DMS79 (cell line): ENCODE data around the gene CFAP65.

Experiments used
- DNase-seq: peaks from one replicate; lab custom pipeline; 2025; lab: John Stamatoyannopoulos, UW

Gene CFAP65

DNA sequence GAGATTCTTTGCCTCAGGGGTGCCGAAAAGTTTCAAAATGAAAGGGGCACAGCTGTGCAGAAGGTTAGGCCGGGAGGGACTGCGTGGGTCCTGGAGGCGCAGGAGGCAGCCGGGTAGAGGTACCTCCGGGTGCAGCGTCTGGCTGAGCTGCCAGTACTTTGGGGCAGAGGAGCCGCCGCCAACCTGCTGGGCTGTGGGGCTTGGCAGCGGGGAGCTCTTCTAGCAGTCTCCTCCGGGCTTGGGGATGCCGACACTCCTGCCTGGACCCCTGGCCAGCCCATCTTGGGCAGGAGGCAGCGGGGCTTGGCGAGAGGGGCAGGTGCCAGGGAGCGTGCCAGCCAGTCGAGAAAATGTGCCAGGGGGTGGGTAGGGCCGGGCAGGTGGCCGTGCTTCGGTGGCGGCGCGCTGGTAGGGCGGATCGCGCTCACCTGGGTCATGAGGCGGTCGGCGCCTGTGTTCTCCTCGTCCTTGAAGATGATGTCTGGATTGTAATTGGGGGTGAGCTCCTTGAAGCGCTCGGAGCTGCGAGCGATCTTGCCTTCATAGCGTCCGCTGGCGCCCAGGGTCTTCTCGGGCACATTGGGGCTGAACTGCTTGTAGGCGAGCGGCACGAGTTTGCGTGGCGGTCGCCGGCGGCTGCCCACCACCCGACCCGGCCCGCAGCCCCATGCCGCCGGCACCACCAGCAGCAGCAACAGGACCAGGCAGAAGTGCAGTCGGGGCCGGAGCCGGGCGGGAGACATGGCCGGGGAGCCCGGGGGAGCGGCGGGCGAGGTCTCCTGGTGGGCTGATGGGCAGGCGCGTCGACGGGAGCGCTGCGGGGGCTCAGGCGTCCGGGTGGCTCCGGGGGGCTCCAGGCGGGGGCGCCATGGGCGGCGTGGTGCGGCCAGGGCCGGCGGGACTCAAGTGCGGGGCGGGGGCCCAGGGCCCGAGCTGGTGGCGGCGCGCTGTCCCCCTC lies 18.7 kb upstream of the CFAP65 start:
- DNase-seq, result peak; percentile 9

- DNase-seq, result no peak
These were observed 18.0 kb upstream of the CFAP65 start for GRCh38 chr2:219059375-219059724.

GRCh38 chr2:219058541-219059374 lies 17.4 kb upstream of the CFAP65 start:
- DNase-seq, result no peak

DNA sequence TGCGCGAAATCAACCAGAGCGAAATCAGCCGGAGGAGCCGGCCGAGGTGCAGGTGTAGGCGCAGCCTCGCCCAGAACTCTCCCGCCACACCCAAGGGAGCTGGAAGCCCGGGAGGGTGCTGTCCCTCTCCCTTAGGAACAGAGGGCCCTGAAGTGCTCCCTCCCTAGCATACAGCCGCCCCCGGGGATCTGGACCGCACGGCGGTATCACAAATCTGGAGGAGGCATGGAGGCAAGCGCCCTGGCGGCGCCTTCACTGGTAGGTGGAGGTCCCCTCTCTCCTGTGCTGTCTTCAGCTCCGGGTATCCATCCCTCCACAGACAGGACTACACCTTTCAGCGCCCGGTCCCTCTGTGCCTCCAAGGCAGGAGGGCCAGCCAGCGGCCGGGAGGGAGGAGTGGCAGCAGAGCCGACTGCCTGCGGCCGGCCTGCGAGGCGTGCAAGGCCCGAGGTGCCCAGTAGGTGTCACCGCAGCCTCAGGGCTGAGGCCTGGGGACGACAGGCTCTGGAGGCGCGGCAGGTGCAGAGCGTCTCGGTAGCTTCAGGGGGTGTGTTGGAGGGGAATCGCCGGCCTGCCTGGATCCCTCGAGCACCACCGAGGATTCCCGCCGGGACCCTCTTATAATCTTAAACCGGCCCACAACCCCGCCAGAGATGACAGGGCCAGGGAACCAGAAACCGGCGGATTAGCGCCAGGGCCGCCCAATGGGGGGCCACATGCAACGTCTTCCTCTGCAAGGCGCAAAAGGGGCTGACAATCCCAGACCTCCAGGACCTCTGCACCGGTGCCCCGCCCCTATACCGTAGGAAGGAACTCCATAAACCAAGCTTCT lies 16.6 kb upstream of the CFAP65 start:
- peak; percentile 40 for DNase-seq

DNA sequence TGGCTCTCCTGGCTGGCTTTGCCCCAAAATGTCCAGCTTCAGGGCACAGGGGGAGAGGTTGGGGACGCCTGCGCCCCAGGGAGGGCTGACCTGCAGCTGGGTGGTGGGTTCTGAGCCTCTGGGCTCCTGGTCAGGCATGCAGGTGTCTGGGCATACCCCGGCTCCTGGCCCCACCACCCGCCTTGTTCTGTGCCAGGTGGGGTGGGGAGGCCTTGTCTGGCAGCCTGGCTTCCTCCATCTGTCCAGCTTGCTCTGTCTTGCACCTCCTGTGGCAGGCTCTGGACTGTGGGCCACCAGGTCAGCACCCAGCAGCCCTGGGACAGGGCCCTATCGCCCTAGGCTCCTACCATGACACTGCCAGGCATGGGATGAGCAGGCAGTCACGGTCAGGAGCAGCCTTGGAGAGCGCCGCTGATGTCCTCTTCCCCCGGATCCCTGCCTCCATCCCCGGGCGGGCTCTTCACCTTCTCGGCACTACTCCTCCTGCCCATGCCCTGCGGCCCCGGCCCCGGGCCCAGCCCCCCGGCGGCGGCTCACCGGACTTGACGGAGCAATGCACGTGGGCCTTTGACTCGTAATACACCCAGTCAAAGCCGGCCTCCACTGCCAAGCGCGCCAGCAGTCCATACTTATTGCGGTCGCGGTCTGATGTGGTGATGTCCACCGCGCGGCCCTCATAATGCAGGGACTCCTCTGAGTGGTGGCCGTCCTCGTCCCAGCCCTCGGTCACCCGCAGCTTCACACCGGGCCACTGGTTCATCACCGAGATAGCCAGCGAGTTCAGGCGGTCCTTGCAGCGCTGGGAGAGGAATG lies 15.8 kb upstream of the CFAP65 start:
- DNase-seq, result no peak

DNA sequence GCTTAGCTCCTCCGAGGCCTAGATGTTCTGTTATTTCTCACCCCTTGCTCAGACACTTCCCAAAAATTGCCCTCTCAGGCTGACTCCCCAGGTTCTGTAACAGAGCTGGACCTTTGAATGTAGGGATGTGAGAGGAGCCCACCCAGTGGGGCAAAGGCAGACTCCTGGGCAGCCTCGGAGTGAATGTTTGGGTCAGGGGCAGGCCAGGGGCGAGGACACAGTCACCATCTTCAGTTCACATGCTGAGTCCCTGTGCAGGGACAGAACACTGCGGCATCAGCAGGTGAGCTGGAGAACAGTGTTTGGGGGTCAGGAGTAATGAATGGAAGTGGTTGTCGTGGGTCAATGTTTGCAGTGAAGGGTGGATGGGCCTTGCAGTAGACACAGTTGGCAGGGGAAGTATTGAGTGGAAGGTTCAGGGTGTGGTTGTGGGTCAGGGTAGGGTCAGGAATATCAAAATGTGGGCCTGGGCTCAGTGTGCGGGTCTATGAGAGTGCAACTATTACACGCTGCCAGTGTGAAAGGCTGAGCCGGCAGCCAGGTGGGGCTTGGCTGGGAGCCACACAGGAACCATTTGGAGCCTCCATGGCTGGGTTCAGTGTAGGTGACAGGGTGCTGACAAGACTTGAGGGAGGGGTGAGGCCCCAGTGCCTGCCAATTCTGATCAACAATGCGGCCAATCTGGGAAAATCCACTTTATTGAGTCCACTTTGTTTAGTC lies 15.0 kb upstream of the CFAP65 start:
- no peak for DNase-seq

DNA sequence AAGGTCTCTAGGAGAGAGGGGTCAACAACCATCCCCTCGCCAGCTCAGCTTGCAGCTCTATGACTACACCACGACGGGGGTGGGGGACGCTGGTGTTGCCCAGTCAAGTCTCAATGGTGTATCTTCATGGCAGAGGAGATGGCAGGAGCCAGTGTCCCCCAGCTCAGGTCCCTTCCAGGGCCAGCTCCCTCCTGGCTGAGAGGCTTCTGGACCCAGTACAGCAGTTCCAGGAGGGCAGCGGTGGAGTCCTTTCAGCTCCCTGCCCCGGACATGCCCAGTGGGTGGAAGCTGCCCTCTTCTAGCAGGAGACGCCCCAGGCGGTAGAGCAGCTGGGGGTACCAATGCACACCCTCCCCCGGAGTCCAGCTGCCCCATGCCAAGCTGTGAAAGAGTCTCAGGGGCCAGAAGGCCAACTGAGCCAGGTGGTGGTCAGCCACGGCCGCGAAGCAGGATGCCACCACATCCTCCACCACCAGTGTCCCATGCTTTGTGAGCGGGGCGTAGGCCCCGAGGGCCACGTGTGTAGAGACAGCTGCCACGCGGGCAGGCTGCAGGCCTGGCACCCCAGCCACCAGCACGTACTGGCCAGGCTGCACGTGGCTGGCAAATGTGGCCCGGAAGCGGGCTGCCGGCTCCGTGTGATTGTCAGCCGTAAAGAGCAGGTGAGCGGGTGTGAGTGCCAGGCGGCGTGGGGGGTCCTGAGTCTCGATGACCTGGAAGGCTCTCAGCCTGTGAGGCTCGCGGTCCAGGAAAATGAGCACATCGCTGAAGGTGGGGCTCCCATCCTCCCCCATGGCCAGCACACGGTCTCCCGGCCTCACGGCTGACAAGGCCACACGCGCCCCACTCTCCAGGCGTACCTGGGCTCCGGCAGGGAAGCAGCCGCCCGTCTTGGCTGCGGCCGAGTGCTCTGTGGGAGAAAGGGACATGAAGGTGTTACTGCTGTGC lies 13.9 kb upstream of the CFAP65 start:
- no peak for DNase-seq

GRCh38 chr2:219049282-219049681 lies 8.0 kb upstream of the CFAP65 start:
- DNase-seq, result no peak

DNA sequence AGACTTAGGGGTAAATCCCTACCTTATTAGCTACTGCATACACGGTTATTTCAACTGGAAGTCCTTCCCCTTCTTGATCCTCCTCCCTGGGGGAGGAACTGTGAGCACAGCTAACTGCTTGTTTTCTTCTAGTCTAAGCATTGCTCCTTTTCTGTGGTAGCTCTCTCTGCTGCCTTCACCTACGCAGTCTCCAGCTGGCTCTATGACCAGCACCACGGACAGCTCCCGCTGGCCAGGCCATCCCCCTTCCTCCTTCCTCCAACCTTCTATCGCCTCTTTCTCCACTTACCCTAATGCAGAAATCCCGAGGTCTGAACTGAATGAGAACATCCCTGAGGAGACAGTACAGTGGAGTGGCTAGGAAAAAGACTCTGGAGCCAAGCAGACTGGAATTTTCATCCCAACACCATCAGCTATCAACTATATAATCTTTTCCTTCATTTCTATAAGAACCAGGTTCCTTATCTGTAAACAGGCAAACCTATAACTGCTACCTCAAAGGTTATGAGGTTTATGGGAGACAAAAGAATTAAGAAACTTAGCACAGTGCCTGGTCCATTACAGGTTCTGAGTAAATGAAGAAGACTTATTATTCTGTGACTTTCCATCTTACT lies 4.7 kb upstream of the CFAP65 start:
- DNase-seq, result no peak

- DNase-seq, result no peak
These were observed 1.4 kb upstream of the CFAP65 start for GRCh38 chr2:219042750-219043149.

DNA sequence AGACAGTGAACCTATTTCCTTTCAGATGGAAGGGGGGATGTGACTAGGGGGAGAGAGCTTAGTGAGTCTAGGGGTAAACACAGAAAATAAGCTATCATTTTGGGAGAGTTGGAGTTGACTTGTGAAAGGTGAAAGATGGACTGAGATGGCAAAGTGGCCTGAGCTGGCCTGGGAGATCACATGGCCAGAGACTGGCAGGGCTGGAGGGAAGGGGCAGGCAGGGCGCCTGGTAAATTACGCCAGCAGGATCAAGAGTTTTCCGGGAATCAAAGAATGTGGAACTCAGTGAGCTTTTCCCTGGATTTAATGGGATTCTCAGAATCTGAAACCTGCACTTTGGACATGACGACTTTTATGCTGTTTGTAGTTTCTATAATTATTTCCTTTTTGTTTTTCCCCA lies 841 bp upstream of the CFAP65 start:
- DNase-seq, result no peak

GRCh38 chr2:219038600-219038999 lies 2.7 kb downstream of the CFAP65 start:
- no peak for DNase-seq

DNA sequence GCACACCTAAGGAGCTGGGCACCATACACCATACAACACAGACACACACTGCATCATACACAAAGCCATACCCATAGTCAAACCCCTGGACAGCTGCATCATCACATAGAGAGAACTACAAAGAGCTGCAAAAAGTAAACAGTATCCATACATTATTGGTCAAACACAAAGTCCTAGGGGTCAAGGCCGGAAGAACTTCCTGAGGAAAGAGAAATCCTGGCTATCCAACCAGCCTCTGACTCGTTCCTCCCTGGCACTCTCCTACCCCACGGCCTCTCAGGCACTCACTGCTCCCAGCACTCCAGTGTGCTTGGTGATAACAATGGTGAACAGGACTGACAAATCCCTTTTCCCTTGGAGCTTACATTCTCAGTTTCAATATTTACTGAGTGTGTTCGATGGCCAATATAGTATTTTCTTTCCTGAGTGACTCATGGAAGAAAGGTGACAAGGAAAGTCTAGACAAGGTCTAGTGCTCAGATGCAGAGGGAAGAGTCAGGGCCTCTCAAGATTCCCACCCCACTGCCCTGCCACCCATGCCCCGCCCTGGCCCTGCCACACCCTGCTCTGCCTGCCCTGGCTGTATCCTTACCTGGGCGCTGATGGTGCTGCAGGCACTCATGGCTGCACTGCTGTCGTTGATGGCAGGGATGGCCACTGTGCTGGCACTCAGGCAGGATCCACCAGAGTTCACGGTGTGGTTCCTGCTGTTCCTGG lies 3.4 kb downstream of the CFAP65 start:
- DNase-seq, result no peak

DNA sequence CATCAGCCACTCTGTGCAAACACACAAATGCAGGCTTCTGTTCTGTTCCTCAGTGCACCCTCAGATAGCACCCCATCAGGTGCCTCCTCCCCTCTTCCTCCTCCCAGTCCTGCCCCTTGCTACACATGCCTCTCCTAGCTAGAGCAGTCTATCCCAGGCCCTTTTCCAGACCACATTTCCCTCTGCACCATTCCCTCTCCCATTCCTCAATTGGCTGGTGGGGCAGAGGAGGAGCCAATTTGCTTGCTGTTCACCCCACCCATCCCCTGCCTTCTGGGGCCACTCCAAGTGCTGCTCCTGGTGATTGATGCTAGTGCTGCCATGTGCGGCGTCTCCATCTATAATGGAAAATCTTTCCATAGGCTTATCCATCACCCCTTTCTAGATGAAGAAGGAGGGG lies 5.4 kb downstream of the CFAP65 start:
- DNase-seq, result no peak

DNA sequence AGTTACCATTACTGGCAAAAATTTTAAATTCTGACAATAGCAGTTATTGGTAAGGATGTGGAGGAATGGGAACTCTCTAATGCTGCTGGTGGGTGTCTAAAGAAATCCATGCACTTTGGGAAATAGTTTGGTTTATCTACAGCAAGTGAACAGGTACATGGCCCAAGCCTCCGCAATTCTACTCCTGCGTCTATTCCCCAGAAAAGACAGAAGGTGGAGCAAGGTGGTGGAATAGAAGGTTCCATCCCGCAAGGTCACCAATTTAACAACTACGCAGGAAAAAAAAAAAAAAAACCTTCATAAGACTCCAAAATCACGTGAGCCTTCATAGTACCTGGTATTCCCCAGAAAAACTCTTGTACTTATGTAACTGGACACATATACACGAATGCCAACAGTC lies 6.5 kb downstream of the CFAP65 start:
- no peak for DNase-seq

DNA sequence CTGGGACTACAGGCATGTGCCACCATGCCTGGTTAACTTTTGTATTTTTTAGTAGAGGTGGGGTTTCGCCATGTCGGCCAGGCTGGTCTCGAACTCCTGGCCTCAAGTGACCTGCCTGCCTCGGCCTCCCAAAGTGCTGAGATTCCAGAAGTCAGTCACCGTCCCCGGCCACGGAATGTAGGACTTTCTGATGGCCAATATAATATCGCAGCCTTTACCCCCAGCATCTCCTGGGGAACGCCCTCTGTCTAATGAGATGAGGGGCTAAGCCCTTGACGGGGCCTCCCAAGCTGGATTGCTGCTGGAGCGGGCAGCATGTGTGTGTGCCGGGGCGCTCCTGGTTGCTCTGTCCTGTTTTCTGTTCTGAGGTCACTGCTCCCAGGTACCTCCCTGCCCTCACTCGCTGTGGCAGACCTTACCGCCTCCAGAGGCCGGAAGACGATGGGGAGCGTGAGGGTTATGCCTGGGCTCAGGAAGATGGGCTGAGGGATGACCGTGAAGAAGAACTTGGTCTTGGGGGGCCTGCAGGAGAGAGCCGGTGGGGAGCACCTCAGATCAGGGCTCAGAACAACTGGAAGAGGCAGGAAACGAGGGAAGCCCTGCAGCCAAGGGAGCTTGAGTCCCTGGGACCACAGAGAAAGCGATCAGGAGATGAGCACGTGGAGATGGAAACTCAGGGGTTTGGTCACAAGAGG lies 9.1 kb downstream of the CFAP65 start:
- no peak for DNase-seq

- DNase-seq, result no peak
These were observed 10.1 kb downstream of the CFAP65 start for GRCh38 chr2:219031005-219031738.
